ENCODE data around the gene TMEM150C. TPM values are rescaled to one million over a fixed set of nuclear protein-coding genes. Genes with fewer than 3 reads are reported as not detected.

Gene TMEM150C
- total and polyA plus RNA-seq, 2 donors (not counting 1 experiment from before 2014, with no cell fraction given) = 0.24 to 1.2 TPM

- Histone ChIP-seq H2AFZ (ENCODE audit: low read length) (no peak overlapping the region), H3K4me3 (replicated peaks in 1 of 4; ENCODE audit: control extremely low read depth in 1 of 4, insufficient read depth in 1 of 4, low read depth in 3 of 4, low read length in 4 of 4) (no peak overlapping the region), H3K9ac (ENCODE audit: insufficient read depth, low read length) (no peak overlapping the region), H3K9me3 (ENCODE audit: control insufficient read depth, insufficient read depth, low read depth, low read length) (no peaks in the 10 kb centered on the region), H3K27ac (ENCODE audit: insufficient read depth, low read length) (no peak overlapping the region), H3K27me3 (ENCODE audit: control insufficient read depth, insufficient read depth, low read length) (no peaks in the 10 kb centered on the region), H3K4me2 (ENCODE audit: extremely low read depth, insufficient read depth, low read length) (no peak overlapping the region), H3K79me2 (ENCODE audit: control insufficient read depth, insufficient read depth, low read length) (no peaks in the 10 kb centered on the region), H3K36me3 (ENCODE audit: control insufficient read depth, insufficient read depth, low read length) (no peaks in the 10 kb centered on the region), H3K4me1 (ENCODE audit: control insufficient read depth, extremely low read depth, insufficient read depth, low read length) (no peaks in the 10 kb centered on the region), H4K20me1 (ENCODE audit: control insufficient read depth, extremely low read depth, insufficient read depth, low read length) (no peaks in the 10 kb centered on the region)
- TF ChIP-seq EZH2 (IDR thresholded peaks at IDR 0.05; ENCODE audit: low read length, missing control alignments) (no peak), CTCF (conservative IDR thresholded peaks at IDR 0.05 in 1 of 2, IDR thresholded peaks at IDR 0.05 in 1 of 2; ENCODE audit: low read depth in 1 of 2, low read length in 2 of 2) (peak in 1 of 2 donors; percentile 20)
- no peak for DNase-seq (ENCODE audit: low read depth in 2 of 2)
Observed at GRCh38 chr4:82578935-82579334, 17.1 kb upstream of the TMEM150C start.

GRCh38 chr4:82577451-82577850, 15.7 kb upstream of the TMEM150C start:
- H3K4me1 ChIP-seq (ENCODE audit: control insufficient read depth, extremely low read depth, insufficient read depth, low read length) = no peaks in the 10 kb centered on the region
- H3K79me2 ChIP-seq (ENCODE audit: control insufficient read depth, insufficient read depth, low read length) = no peaks in the 10 kb centered on the region
- H3K9me3 ChIP-seq (ENCODE audit: control insufficient read depth, insufficient read depth, low read depth, low read length) = no peaks in the 10 kb centered on the region
- no peaks in the 10 kb centered on the region for H3K27me3 ChIP-seq (ENCODE audit: control insufficient read depth, insufficient read depth, low read length)
- TF ChIP-seq EZH2 (IDR thresholded peaks at IDR 0.05; ENCODE audit: low read length, missing control alignments) (no peak), CTCF (conservative IDR thresholded peaks at IDR 0.05 in 1 of 2, IDR thresholded peaks at IDR 0.05 in 1 of 2; ENCODE audit: low read depth in 1 of 2, low read length in 2 of 2) (no peak)
- H3K36me3 ChIP-seq (ENCODE audit: control insufficient read depth, insufficient read depth, low read length) = no peaks in the 10 kb centered on the region
- no peak overlapping the region for H3K27ac ChIP-seq (ENCODE audit: insufficient read depth, low read length)
- H2AFZ ChIP-seq (ENCODE audit: low read length) = no peak overlapping the region
- H3K4me3 ChIP-seq (replicated peaks in 1 of 4; ENCODE audit: control extremely low read depth in 1 of 4, insufficient read depth in 1 of 4, low read depth in 3 of 4, low read length in 4 of 4) = no peak overlapping the region
- H4K20me1 ChIP-seq (ENCODE audit: control insufficient read depth, extremely low read depth, insufficient read depth, low read length) = no peaks in the 10 kb centered on the region
- no peak overlapping the region for H3K4me2 ChIP-seq (ENCODE audit: extremely low read depth, insufficient read depth, low read length)
- DNase-seq (ENCODE audit: low read depth in 2 of 2) = no peak
- no peak overlapping the region for H3K9ac ChIP-seq (ENCODE audit: insufficient read depth, low read length)

- H3K79me2 ChIP-seq (ENCODE audit: control insufficient read depth, insufficient read depth, low read length) = no peaks in the 10 kb centered on the region
Observed at GRCh38 chr4:82569727-82570126, 7.9 kb upstream of the TMEM150C start.

More at GRCh38 chr4:82569727-82570126, 7.9 kb upstream of the TMEM150C start:
- H3K4me2 ChIP-seq (ENCODE audit: extremely low read depth, insufficient read depth, low read length) = no peak overlapping the region
- no peak overlapping the region for H3K27ac ChIP-seq (ENCODE audit: insufficient read depth, low read length)
- no peaks in the 10 kb centered on the region for H3K27me3 ChIP-seq (ENCODE audit: control insufficient read depth, insufficient read depth, low read length)
- no peak overlapping the region for H3K4me3 ChIP-seq (replicated peaks in 1 of 4; ENCODE audit: control extremely low read depth in 1 of 4, insufficient read depth in 1 of 4, low read depth in 3 of 4, low read length in 4 of 4)
- TF ChIP-seq CTCF (conservative IDR thresholded peaks at IDR 0.05 in 1 of 2, IDR thresholded peaks at IDR 0.05 in 1 of 2; ENCODE audit: low read depth in 1 of 2, low read length in 2 of 2) (no peak), EZH2 (IDR thresholded peaks at IDR 0.05; ENCODE audit: low read length, missing control alignments) (no peak)
- no peak for DNase-seq (ENCODE audit: low read depth in 2 of 2)
- H3K36me3 ChIP-seq (ENCODE audit: control insufficient read depth, insufficient read depth, low read length) = no peaks in the 10 kb centered on the region
- no peaks in the 10 kb centered on the region for H4K20me1 ChIP-seq (ENCODE audit: control insufficient read depth, extremely low read depth, insufficient read depth, low read length)
- no peak overlapping the region for H2AFZ ChIP-seq (ENCODE audit: low read length)
- no peaks in the 10 kb centered on the region for H3K4me1 ChIP-seq (ENCODE audit: control insufficient read depth, extremely low read depth, insufficient read depth, low read length)
- H3K9me3 ChIP-seq (ENCODE audit: control insufficient read depth, insufficient read depth, low read depth, low read length) = no peaks in the 10 kb centered on the region
- no peak overlapping the region for H3K9ac ChIP-seq (ENCODE audit: insufficient read depth, low read length)
